HepG2 (cell line): Measurements from ENCODE around the gene RAB43. TPM values are rescaled to one million over a fixed set of nuclear protein-coding genes. Genes with fewer than 3 reads are reported as not detected.

Experiments used
- ELF4 ChIP-seq: sonication (generic); formaldehyde crosslinking; IDR thresholded peaks from 2 replicates; pipeline ENCODE4 v1.5.0; 2020; ENCODE audit warnings: missing genetic modification reagents, mild to moderate bottlenecking, moderate library complexity, borderline replicate concordance
- FLYWCH1 ChIP-seq: sonication (generic); formaldehyde crosslinking; IDR thresholded peaks from 2 replicates; pipeline ENCODE4 v1.8.1; 2023; ENCODE audit warnings: mild to moderate bottlenecking, missing genetic modification reagents
- FOXC1 ChIP-seq: sonication (generic); formaldehyde crosslinking; IDR thresholded peaks from 2 replicates; pipeline ENCODE4 v1.8.0; 2022; ENCODE audit warnings: mild to moderate bottlenecking, missing genetic modification reagents, borderline replicate concordance
- IRF2 ChIP-seq: IDR thresholded peaks from 2 replicates; pipeline ENCODE4 v1.6.1; 2018; ENCODE audit warnings: missing genetic modification reagents, missing compliant biosample characterization
- MAFG ChIP-seq: sonication (generic); formaldehyde crosslinking; IDR thresholded peaks from 2 replicates; pipeline ENCODE4 v1.5.1; 2020; ENCODE audit warnings: mild to moderate bottlenecking, missing genetic modification reagents
- NONO ChIP-seq, 2 experiments: fragments of 450-650 bp in 1 of 2; sonication (generic) in 1 of 2; formaldehyde crosslinking in 1 of 2; IDR thresholded peaks in 1 of 2; conservative IDR thresholded peaks in 1 of 2; 2 replicates each; pipeline versions ENCODE4 v1.6.1 to v1.8.0; 2017 to 2022; ENCODE audit warnings: mild to moderate bottlenecking in 1 of 2, missing genetic modification reagents in 1 of 2, moderate library complexity in 1 of 2
- NR3C1 ChIP-seq: sonication (generic); formaldehyde crosslinking; IDR thresholded peaks from 2 replicates; pipeline ENCODE4 v1.4.0; 2020; ENCODE audit warnings: missing genetic modification reagents
- NRL ChIP-seq: sonication (generic); formaldehyde crosslinking; IDR thresholded peaks from 2 replicates; pipeline ENCODE4 v1.5.0; 2020; ENCODE audit warnings: missing genetic modification reagents, mild to moderate bottlenecking, moderate library complexity, borderline replicate concordance
- RARA ChIP-seq: IDR thresholded peaks from 2 replicates; pipeline ENCODE4 v1.6.1; 2016; ENCODE audit warnings: missing genetic modification reagents, missing compliant biosample characterization
- RBAK ChIP-seq: sonication (generic); formaldehyde crosslinking; IDR thresholded peaks from 2 replicates; pipeline ENCODE4 v1.5.1; 2020; ENCODE audit warnings: mild to moderate bottlenecking, missing genetic modification reagents
- RFX5 ChIP-seq: IDR thresholded peaks from 2 replicates; pipeline ENCODE4 v1.6.1; 2011; ENCODE audit warnings: low read depth, low read length, improper control_type of control experiment
- SIX1 ChIP-seq: sonication (generic); formaldehyde crosslinking; IDR thresholded peaks from 2 replicates; pipeline ENCODE4 v1.4.0; 2020; ENCODE audit warnings: missing genetic modification reagents, borderline replicate concordance
- SMARCE1 ChIP-seq: fragments of 450-650 bp; IDR thresholded peaks from 2 replicates; pipeline ENCODE4 v1.6.1; 2017; ENCODE audit warnings: borderline replicate concordance
- SRSF1 ChIP-seq: fragments of 200-400 bp; formaldehyde crosslinking; optimal IDR thresholded peaks from 2 replicates; pipeline ENCODE3; 2017; ENCODE audit warnings: mild to moderate bottlenecking, low read depth, low read length, moderate library complexity
- TSC22D2 ChIP-seq: sonication (generic); formaldehyde crosslinking; IDR thresholded peaks from 2 replicates; pipeline ENCODE4 v1.5.1; 2020; ENCODE audit warnings: missing genetic modification reagents, mild to moderate bottlenecking, borderline replicate concordance
- YEATS2 ChIP-seq: sonication (generic); formaldehyde crosslinking; IDR thresholded peaks from 2 replicates; pipeline ENCODE4 v1.4.0; 2020; ENCODE audit warnings: missing genetic modification reagents, borderline replicate concordance
- ZFP36L1 ChIP-seq: sonication (generic); formaldehyde crosslinking; IDR thresholded peaks from 2 replicates; pipeline ENCODE4 v1.8.0; 2022; ENCODE audit warnings: mild to moderate bottlenecking, missing genetic modification reagents, moderate library complexity
- ZFYVE20 ChIP-seq: sonication (generic); formaldehyde crosslinking; IDR thresholded peaks from 2 replicates; pipeline ENCODE4 v1.8.0; 2023; ENCODE audit warnings: low read depth, mild to moderate bottlenecking, moderate library complexity, missing genetic modification reagents, borderline replicate concordance
- ZNF138 ChIP-seq: sonication (generic); formaldehyde crosslinking; IDR thresholded peaks from 2 replicates; pipeline ENCODE4 v1.5.0; 2020; ENCODE audit warnings: mild to moderate bottlenecking, low read depth, missing genetic modification reagents
- ZNF451 ChIP-seq: sonication (generic); formaldehyde crosslinking; IDR thresholded peaks from 2 replicates; pipeline ENCODE4 v1.5.0; 2020; ENCODE audit warnings: mild to moderate bottlenecking, missing genetic modification reagents
- ZNF530 ChIP-seq: sonication (generic); formaldehyde crosslinking; IDR thresholded peaks from 2 replicates; pipeline ENCODE4 v1.5.0; 2020; ENCODE audit warnings: low read depth, mild to moderate bottlenecking, missing genetic modification reagents
- ZNF670 ChIP-seq: sonication (generic); formaldehyde crosslinking; IDR thresholded peaks from 2 replicates; pipeline ENCODE4 v1.8.0; 2022; ENCODE audit warnings: mild to moderate bottlenecking, missing genetic modification reagents, borderline replicate concordance
- ZNF891 ChIP-seq: sonication (generic); formaldehyde crosslinking; IDR thresholded peaks from 2 replicates; pipeline ENCODE4 v1.5.0; 2020; ENCODE audit warnings: mild to moderate bottlenecking, missing genetic modification reagents
- polyA plus RNA-seq, 8 experiments: library from polyadenylated mRNA; depleted of rRNA in 3 of 8; stranded (reverse) in 7 of 8; unstranded in 1 of 8; fragments of >200 nt; fragmentation: Illumina TruSeq in 4 of 8; extraction: Trizol in 4 of 8; gene quantifications; 2 replicates each; pipeline versions ENCODE4 v1.2.1 to v1.2.3, GENCODE V29; 2011 to 2016; ENCODE audit warnings: low read depth in 4 of 8, missing spikeins in 1 of 8, mixed read lengths in 1 of 8; ENCODE audit not compliant: insufficient read depth in 1 of 8
- total RNA-seq, 5 experiments: library from RNA; depleted of rRNA; stranded (reverse); fragments of >200 nt; fragmentation: Illumina TruSeq; extraction: Trizol; gene quantifications; 2 replicates each; pipeline ENCODE4 v1.2.3, GENCODE V29; 2016; ENCODE audit warnings: low read depth in 1 of 5
- TF ChIP-seq, protein P1 (sequence below): sonication (generic); formaldehyde crosslinking; IDR thresholded peaks from 2 replicates; pipeline ENCODE4 v1.4.0; 2020; ENCODE audit warnings: missing genetic modification reagents, borderline replicate concordance

RAB43 gene
- total and polyA plus RNA-seq, 2 of the 13 experiments (the other 11 are each of a cell fraction or from before 2014, with no cell fraction given): 11.8 to 18.4 TPM

GRCh38 chr3:129054605-129055104 lies 66.9 kb downstream of the RAB43 start (continued):
- TF ChIP-seq RBAK (CRISPR knock-in tag): no peak
- no peak for TF ChIP-seq NRL (CRISPR knock-in tag)
- no peak for TF ChIP-seq IRF2
- TF ChIP-seq, protein P1, sequence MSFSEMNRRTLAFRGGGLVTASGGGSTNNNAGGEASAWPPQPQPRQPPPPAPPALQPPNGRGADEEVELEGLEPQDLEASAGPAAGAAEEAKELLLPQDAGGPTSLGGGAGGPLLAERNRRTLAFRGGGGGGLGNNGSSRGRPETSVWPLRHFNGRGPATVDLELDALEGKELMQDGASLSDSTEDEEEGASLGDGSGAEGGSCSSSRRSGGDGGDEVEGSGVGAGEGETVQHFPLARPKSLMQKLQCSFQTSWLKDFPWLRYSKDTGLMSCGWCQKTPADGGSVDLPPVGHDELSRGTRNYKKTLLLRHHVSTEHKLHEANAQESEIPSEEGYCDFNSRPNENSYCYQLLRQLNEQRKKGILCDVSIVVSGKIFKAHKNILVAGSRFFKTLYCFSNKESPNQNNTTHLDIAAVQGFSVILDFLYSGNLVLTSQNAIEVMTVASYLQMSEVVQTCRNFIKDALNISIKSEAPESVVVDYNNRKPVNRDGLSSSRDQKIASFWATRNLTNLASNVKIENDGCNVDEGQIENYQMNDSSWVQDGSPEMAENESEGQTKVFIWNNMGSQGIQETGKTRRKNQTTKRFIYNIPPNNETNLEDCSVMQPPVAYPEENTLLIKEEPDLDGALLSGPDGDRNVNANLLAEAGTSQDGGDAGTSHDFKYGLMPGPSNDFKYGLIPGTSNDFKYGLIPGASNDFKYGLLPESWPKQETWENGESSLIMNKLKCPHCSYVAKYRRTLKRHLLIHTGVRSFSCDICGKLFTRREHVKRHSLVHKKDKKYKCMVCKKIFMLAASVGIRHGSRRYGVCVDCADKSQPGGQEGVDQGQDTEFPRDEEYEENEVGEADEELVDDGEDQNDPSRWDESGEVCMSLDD: peak; percentile 38; the same call in 1 of the 2 replicates
- TF ChIP-seq YEATS2 (CRISPR knock-in tag): no peak
- no peak for TF ChIP-seq SMARCE1
- TF ChIP-seq TSC22D2: no peak
- TF ChIP-seq ZNF530 (CRISPR knock-in tag): no peak
- TF ChIP-seq ZNF138: no peak
- TF ChIP-seq SIX1 (CRISPR knock-in tag): no peak
- TF ChIP-seq FOXC1 (CRISPR knock-in tag): no peak
- no peak for TF ChIP-seq NR3C1 (CRISPR knock-in tag)
- TF ChIP-seq ELF4 (CRISPR knock-in tag): no peak
- TF ChIP-seq FLYWCH1 (CRISPR knock-in tag): no peak
- TF ChIP-seq NONO (IDR thresholded peaks at IDR 0.05): no peak
- peak; percentile 58; the same call in 1 of the 2 replicates for TF ChIP-seq NONO (CRISPR knock-in tag; conservative IDR thresholded peaks at IDR 0.05)
- no peak for TF ChIP-seq RFX5
- TF ChIP-seq RARA (CRISPR knock-in tag): peak; percentile 19; the same call in 1 of the 2 replicates
- TF ChIP-seq MAFG (CRISPR knock-in tag): no peak
- no peak for TF ChIP-seq ZNF451 (CRISPR knock-in tag)
- no peak for TF ChIP-seq ZNF670
- no peak for TF ChIP-seq ZNF891 (CRISPR knock-in tag)
- TF ChIP-seq ZFP36L1 (CRISPR knock-in tag): no peak
- TF ChIP-seq SRSF1: no peak
- TF ChIP-seq ZFYVE20 (CRISPR knock-in tag): no peak
